ENCODE data around the gene PID1. TPM values are rescaled to one million over a fixed set of nuclear protein-coding genes. Genes with fewer than 3 reads are reported as not detected.
A peak's percentile ranks its signal among the peaks of the same experiment; 100 is the strongest.

Gene PID1
- total RNA-seq (2014; rRNA removed; shearing (Covaris generic)): not detected in 2 replicates

GRCh38 chr2:229270551-229271410 lies at the start of gene PID1:
Gene PID1, minus strand, starts transcription at chr2:229271287. Its CDS starts 244 bp downstream, at chr2:229271043.
- no peak for DNase-seq (ENCODE audit: low spot score)

- DNase-seq (ENCODE audit: low spot score): no peak
Observed at GRCh38 chr2:229319558-229319957, 48.5 kb upstream of the PID1 start.

- no peak for DNase-seq (ENCODE audit: low spot score)
Observed at GRCh38 chr2:229314117-229314516, 43.0 kb upstream of the PID1 start.

- DNase-seq (ENCODE audit: low spot score): no peak
Observed at GRCh38 chr2:229313591-229313990, 42.5 kb upstream of the PID1 start.

- DNase-seq (ENCODE audit: low spot score): no peak
Observed at GRCh38 chr2:229301237-229301636, 30.1 kb upstream of the PID1 start.

GRCh38 chr2:229300790-229301189 lies 29.7 kb upstream of the PID1 start:
- no peak for DNase-seq (ENCODE audit: low spot score)

GRCh38 chr2:229300371-229300770 lies 29.3 kb upstream of the PID1 start:
- DNase-seq (ENCODE audit: low spot score): no peak

GRCh38 chr2:229297247-229297646 lies 26.2 kb upstream of the PID1 start:
- no peak for DNase-seq (ENCODE audit: low spot score)

GRCh38 chr2:229296536-229296935 lies 25.4 kb upstream of the PID1 start:
- DNase-seq (ENCODE audit: low spot score): no peak

- no peak for DNase-seq (ENCODE audit: low spot score)
Observed at GRCh38 chr2:229296016-229296415, 24.9 kb upstream of the PID1 start.

GRCh38 chr2:229287823-229288222 lies 16.7 kb upstream of the PID1 start:
- DNase-seq (ENCODE audit: low spot score): no peak

- DNase-seq (ENCODE audit: low spot score): no peak
Observed at GRCh38 chr2:229282758-229283546, 11.9 kb upstream of the PID1 start.

GRCh38 chr2:229279516-229279915 lies 8.4 kb upstream of the PID1 start:
- DNase-seq (ENCODE audit: low spot score): no peak

GRCh38 chr2:229275506-229275905 lies 4.4 kb upstream of the PID1 start:
- no peak for DNase-seq (ENCODE audit: low spot score)

GRCh38 chr2:229273723-229274338 lies 2.7 kb upstream of the PID1 start:
- peak; percentile 70 for DNase-seq (ENCODE audit: low spot score)

GRCh38 chr2:229273006-229273722 lies 2.1 kb upstream of the PID1 start:
- no peak for DNase-seq (ENCODE audit: low spot score)

GRCh38 chr2:229269941-229270340 lies 1.1 kb downstream of the PID1 start:
- DNase-seq (ENCODE audit: low spot score): no peak

GRCh38 chr2:229269146-229269545 lies 1.9 kb downstream of the PID1 start:
- DNase-seq (ENCODE audit: low spot score): no peak

- no peak for DNase-seq (ENCODE audit: low spot score)
Observed at GRCh38 chr2:229268626-229269025, 2.5 kb downstream of the PID1 start.

- DNase-seq (ENCODE audit: low spot score): no peak
Observed at GRCh38 chr2:229267080-229267479, 4.0 kb downstream of the PID1 start.

GRCh38 chr2:229265727-229266126 lies 5.4 kb downstream of the PID1 start:
- no peak for DNase-seq (ENCODE audit: low spot score)

GRCh38 chr2:229261599-229261998 lies 9.5 kb downstream of the PID1 start:
- DNase-seq (ENCODE audit: low spot score): no peak

Measured in HT-29 (cell line).